Transverse colon (tissue), 4 donors: ENCODE results near the gene CCDC159. TPM values are rescaled to one million over a fixed set of nuclear protein-coding genes. Genes with fewer than 3 reads are reported as not detected.

Experiments
- DNase-seq: peaks from one replicate; pipeline ENCODE4 v3.0.0-alpha.2; 2019
- H3K27ac ChIP-seq, 4 donors: fragments of 200-600 bp; sonication (generic); 2 replicates each; pipeline ENCODE4 v1.5.1; 2016 to 2018; ENCODE audit warnings: inconsistent platforms in 4 of 4
- H3K27me3 ChIP-seq: fragments of 200-600 bp; sonication (generic); 2 replicates; pipeline ENCODE4 v1.5.1; 2017; ENCODE audit warnings: inconsistent platforms
- H3K36me3 ChIP-seq, 4 donors: fragments of 200-600 bp; sonication (generic); 2 replicates each; pipeline ENCODE4 v1.5.1; 2017 to 2019; ENCODE audit warnings: inconsistent platforms in 4 of 4
- H3K4me1 ChIP-seq, 4 donors: fragments of 200-600 bp; sonication (generic); 2 replicates each; pipeline ENCODE4 v1.5.1; 2017 to 2020; ENCODE audit warnings: inconsistent platforms in 4 of 4
- H3K4me3 ChIP-seq, 4 donors: fragments of 200-600 bp; sonication (generic); 1 replicate in 1 of 4; 2 replicates in 3 of 4; pipeline versions ENCODE4 v1.5.1 to v1.6.1; 2017 to 2019; ENCODE audit warnings: inconsistent platforms in 4 of 4
- H3K9me3 ChIP-seq, 2 donors: fragments of 200-600 bp; sonication (generic); 2 replicates each; pipeline ENCODE4 v1.5.1; 2017 to 2019; ENCODE audit warnings: inconsistent platforms in 2 of 2
- EP300 ChIP-seq: sonication (generic); formaldehyde crosslinking; IDR thresholded peaks from one replicate; pipeline ENCODE4 v1.6.1; 2017; ENCODE audit warnings: antibody characterized with exemption, low read depth
- POLR2A ChIP-seq: fragments of 450-650 bp; IDR thresholded peaks from one replicate; pipeline ENCODE4 v1.6.1; 2016; ENCODE audit warnings: antibody characterized with exemption, mild to moderate bottlenecking, moderate library complexity
- POLR2AphosphoS5 ChIP-seq, 3 donors: sonication (generic); formaldehyde crosslinking; IDR thresholded peaks; one replicate each; pipeline ENCODE4 v1.6.1; 2016; ENCODE audit warnings: antibody characterized with exemption in 3 of 3
- WGBS, 2 donors: methylation state at CpG; one replicate each; pipeline ENCODE4 v1.1.5; 2018; ENCODE audit warnings: low coverage in 1 of 2; 5-methylcytosine and 5-hydroxymethylcytosine counted together
- in situ Hi-C, 4 donors: fragments of 200-750 bp; cut with MboI; loops; one replicate each; pipeline versions ENCODE4 v1.15.0 to v1.15.1; 2017; ENCODE audit warnings: low sequenced_read_pairs in 3 of 4, low pct_ligation_motif_present in 1 of 4, low pct_unique_long_range_greater_than_20kb in 1 of 4
- intact Hi-C: fragments of 100-400 bp; cut with DNase I; formaldehyde crosslinking; loops from one replicate; pipeline ENCODE4 v1.15.1; 2023; ENCODE audit warnings: low total_unique reads
- total RNA-seq, 4 donors: library from RNA; depleted of rRNA; stranded (reverse); fragments of >200 nt; gene quantifications; one replicate each; pipeline ENCODE4 v1.1.0, GENCODE V29; 2016
- TF ChIP-seq, protein P1 (sequence below), 5 experiments: fragments of 200-600 bp in 3 of 5; fragments of 450-650 bp in 2 of 5; sonication (generic) in 3 of 5; IDR thresholded peaks; 1 replicate in 2 of 5; 2 replicates in 3 of 5; pipeline ENCODE4 v1.5.1; 2016 to 2017; ENCODE audit warnings: antibody characterized with exemption in 5 of 5, inconsistent platforms in 3 of 5, mild to moderate bottlenecking in 2 of 5, moderate library complexity in 1 of 5

Gene CCDC159
- total RNA-seq, 4 donors from 2014 or later: 13.8 to 1,153 (median 26.1) TPM

DNA sequence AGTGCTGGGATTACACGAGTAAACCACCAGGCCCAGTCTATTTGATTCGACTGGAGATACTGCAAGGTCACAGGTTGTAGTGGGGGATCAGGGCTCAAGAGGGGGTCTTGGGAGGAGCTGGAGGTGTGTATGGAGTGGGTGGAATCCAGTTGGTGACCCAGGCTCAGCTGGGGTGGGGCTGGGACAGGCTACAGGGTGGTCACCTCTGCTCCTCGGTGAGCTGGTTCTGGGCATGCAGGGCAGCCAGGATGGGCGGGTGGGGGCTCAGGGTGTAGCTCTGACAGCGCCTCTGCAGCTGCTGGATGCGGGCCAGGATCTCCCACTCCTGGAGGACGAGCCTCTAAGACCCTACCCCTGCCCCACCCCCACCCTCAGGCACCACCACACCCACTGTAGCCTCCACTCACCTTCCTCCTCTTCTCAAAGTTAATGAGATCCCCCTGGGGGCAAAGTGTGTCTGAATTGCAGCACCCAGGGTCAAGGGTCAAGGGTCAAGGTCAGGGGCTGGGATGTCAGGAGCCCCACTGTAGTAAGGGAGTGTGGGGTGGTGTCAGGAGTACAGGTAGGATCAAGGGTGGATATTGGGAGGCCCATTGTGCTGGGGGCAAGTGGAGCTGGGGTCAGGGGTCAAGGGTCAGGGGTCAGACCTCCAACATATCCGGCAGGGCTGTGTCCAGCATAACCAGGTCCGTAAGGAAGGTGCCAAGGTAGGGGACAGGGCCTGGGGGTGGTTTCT, 55.7 kb downstream of the CCDC159 start:
- Histone ChIP-seq H3K36me3 (no peaks in the 10 kb centered on the region), H3K27ac (no peak overlapping the region), H3K4me1 (no peaks in the 10 kb centered on the region), H3K9me3 (no peaks in the 10 kb centered on the region), H3K27me3 (peaks cover 9% of the 10 kb centered on the region), H3K4me3 (no peak overlapping the region)
- DNase-seq: no peak
- in situ Hi-C loops: no loop called here
- WGBS, 2 donors: 89% methylated on average over 7 of the region's 9 CpGs; no CpG with 5 or more reads in 1 of the 2 donors
- intact Hi-C loops: no loop called here
- TF ChIP-seq POLR2A (no peak), EP300 (no peak), POLR2AphosphoS5 (IDR thresholded peaks at IDR 0.05) (no peak)
- TF ChIP-seq, protein P1, sequence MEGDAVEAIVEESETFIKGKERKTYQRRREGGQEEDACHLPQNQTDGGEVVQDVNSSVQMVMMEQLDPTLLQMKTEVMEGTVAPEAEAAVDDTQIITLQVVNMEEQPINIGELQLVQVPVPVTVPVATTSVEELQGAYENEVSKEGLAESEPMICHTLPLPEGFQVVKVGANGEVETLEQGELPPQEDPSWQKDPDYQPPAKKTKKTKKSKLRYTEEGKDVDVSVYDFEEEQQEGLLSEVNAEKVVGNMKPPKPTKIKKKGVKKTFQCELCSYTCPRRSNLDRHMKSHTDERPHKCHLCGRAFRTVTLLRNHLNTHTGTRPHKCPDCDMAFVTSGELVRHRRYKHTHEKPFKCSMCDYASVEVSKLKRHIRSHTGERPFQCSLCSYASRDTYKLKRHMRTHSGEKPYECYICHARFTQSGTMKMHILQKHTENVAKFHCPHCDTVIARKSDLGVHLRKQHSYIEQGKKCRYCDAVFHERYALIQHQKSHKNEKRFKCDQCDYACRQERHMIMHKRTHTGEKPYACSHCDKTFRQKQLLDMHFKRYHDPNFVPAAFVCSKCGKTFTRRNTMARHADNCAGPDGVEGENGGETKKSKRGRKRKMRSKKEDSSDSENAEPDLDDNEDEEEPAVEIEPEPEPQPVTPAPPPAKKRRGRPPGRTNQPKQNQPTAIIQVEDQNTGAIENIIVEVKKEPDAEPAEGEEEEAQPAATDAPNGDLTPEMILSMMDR (IDR thresholded peaks at IDR 0.05): no peak

Other genes with a start within 250 kb of the CCDC159 start
- 10 to 100 TPM in 1 of 4 donors, 1 to 10 TPM in 1, not detected in 2; 2.6 to 47.4 TPM for gene SPC24, start 190.7 kb upstream of the CCDC159 start, total RNA-seq
- 100 to 1,000 TPM; 145 to 339 (median 243) TPM for gene KANK2, start 149.0 kb upstream of the CCDC159 start, total RNA-seq
- not detected for gene ANGPTL8, start 106.9 kb upstream of the CCDC159 start, total RNA-seq
- 100 to 1,000 TPM in 1 of 4 donors, 10 to 100 TPM in 3; 66.4 to 268 (median 78.4) TPM for gene DOCK6, start 84.0 kb upstream of the CCDC159 start, total RNA-seq
- gene TSPAN16, start 50.4 kb upstream of the CCDC159 start, total RNA-seq: not detected
- gene RAB3D, start 6.9 kb upstream of the CCDC159 start, total RNA-seq: 10 to 100 TPM; 16.5 to 41.1 (median 18.6) TPM
- 100 to 1,000 TPM in 2 of 4 donors, 10 to 100 TPM in 2; 18.7 to 163 (median 88.4) TPM for gene TMEM205, start 251 bp upstream of the CCDC159 start, total RNA-seq
- gene PLPPR2, start 8.9 kb downstream of the CCDC159 start, total RNA-seq: 10 to 100 TPM in 2 of 4 donors, 1 to 10 TPM in 2; 6.3 to 51.7 (median 11.5) TPM
- gene SWSAP1, start 28.1 kb downstream of the CCDC159 start, total RNA-seq: 10 to 100 TPM in 1 of 4 donors, 1 to 10 TPM in 3; 2.1 to 11.1 (median 2.6) TPM
- gene EPOR, start 37.8 kb downstream of the CCDC159 start, total RNA-seq: 10 to 100 TPM in 1 of 4 donors, 1 to 10 TPM in 3; 2.3 to 24.3 (median 6.4) TPM
- gene RGL3, start 72.8 kb downstream of the CCDC159 start, total RNA-seq: 10 to 100 TPM in 3 of 4 donors, 1 to 10 TPM in 1; 6.7 to 78.9 (median 28.1) TPM
- 1 to 10 TPM in 1 of 4 donors, under 1 TPM in 1, not detected in 2; 0.32 to 2.2 TPM for gene ODAD3, start 88.6 kb downstream of the CCDC159 start, total RNA-seq
- gene PRKCSH, start 89.1 kb downstream of the CCDC159 start, total RNA-seq: 100 to 1,000 TPM; 119 to 195 (median 183) TPM
- gene ELAVL3, start 134.5 kb downstream of the CCDC159 start, total RNA-seq: 1 to 10 TPM in 2 of 4 donors, under 1 TPM in 1, not detected in 1; 0.27 to 3.2 (median 1.3) TPM
- gene ZNF653, start 159.3 kb downstream of the CCDC159 start, total RNA-seq: 10 to 100 TPM; 10.6 to 44.9 (median 17.4) TPM
- 10 to 100 TPM; 20.9 to 63.4 (median 39.1) TPM for gene ECSIT, start 182.6 kb downstream of the CCDC159 start, total RNA-seq
- 1,000 to 10,000 TPM in 1 of 4 donors, 100 to 1,000 TPM in 3; 198 to 1,121 (median 486) TPM for gene CNN1, start 192.3 kb downstream of the CCDC159 start, total RNA-seq
- 10 to 100 TPM; 14.7 to 45.7 (median 37.2) TPM for gene ELOF1, start 212.7 kb downstream of the CCDC159 start, total RNA-seq
- gene ACP5, start 231.1 kb downstream of the CCDC159 start, total RNA-seq: 10 to 100 TPM; 10.5 to 60.2 (median 22.4) TPM